Body of pancreas (tissue), 4 donors: ENCODE results near the gene IFFO2. TPM values are rescaled to one million over a fixed set of nuclear protein-coding genes. Genes with fewer than 3 reads are reported as not detected.
A peak's percentile ranks its signal among the peaks of the same experiment; 100 is the strongest.

Source experiments
- ATAC-seq: fragments of 150-250 bp; one replicate; pipeline ENCODE4 v1.9.1; 2016
- DNase-seq, 4 donors: peaks; one replicate each; pipeline ENCODE4 v3.0.0-alpha.2; 2019
- H3K27ac ChIP-seq, 4 donors: fragments of 200-600 bp; sonication (generic); 1 replicate in 3 of 4; 2 replicates in 1 of 4; pipeline versions ENCODE4 v1.5.1 to v1.6.1; 2016 to 2019; ENCODE audit warnings: mild to moderate bottlenecking in 1 of 4, mixed read lengths in 1 of 4, moderate library complexity in 1 of 4
- H3K27me3 ChIP-seq, 2 donors: fragments of 200-600 bp; sonication (generic); one replicate each; pipeline ENCODE4 v1.6.0; 2016; ENCODE audit warnings: mild to moderate bottlenecking in 1 of 2
- H3K36me3 ChIP-seq, 2 donors: fragments of 200-600 bp; sonication (generic); replicated peaks in 1 of 2; 2 replicates each; pipeline ENCODE4 v1.5.1; 2016; ENCODE audit warnings: low read depth in 2 of 2; ENCODE audit not compliant: insufficient read depth in 1 of 2
- H3K4me1 ChIP-seq: fragments of 200-600 bp; sonication (generic); one replicate; pipeline ENCODE4 v1.6.0; 2016
- H3K4me3 ChIP-seq, 2 donors: fragments of 200-600 bp; sonication (generic); 1 replicate in 1 of 2; 2 replicates in 1 of 2; pipeline ENCODE4 v1.5.1; 2016 to 2019
- H3K9me3 ChIP-seq, 3 donors: fragments of 200-600 bp; sonication (generic); 1 replicate in 2 of 3; 2 replicates in 1 of 3; pipeline ENCODE4 v1.5.1; 2016
- CTCF ChIP-seq, 7 experiments: fragments of 450-650 bp in 4 of 7; fragments of 200-600 bp in 3 of 7; sonication (generic) in 3 of 7; IDR thresholded peaks; one replicate each; pipeline ENCODE4 v1.5.1; 2016 to 2019; ENCODE audit warnings: antibody characterized with exemption in 7 of 7
- POLR2A ChIP-seq, 3 donors: fragments of 450-650 bp; IDR thresholded peaks; one replicate each; pipeline ENCODE4 v1.6.1; 2016; ENCODE audit warnings: antibody characterized with exemption in 3 of 3, mild to moderate bottlenecking in 2 of 3
- WGBS, 2 donors: methylation state at CpG; one replicate each; pipeline ENCODE4 v1.1.5; 2017; 5-methylcytosine and 5-hydroxymethylcytosine counted together
- intact Hi-C: fragments of 100-400 bp; cut with DNase I; formaldehyde crosslinking; loops from one replicate; pipeline ENCODE4 v1.15.1; 2023
- total RNA-seq, 2 donors: library from RNA; depleted of rRNA; stranded (reverse); fragments of >200 nt; gene quantifications; one replicate each; pipeline ENCODE4 v1.1.0, GENCODE V29; 2016

IFFO2 gene
- total RNA-seq, 2 donors from 2014 or later, result 23.1 to 219 TPM

GRCh38 chr1:18999359-18999758, 42.9 kb upstream of the IFFO2 start:
- ATAC-seq (peak; percentile 58), DNase-seq (peak in 3 of 4 donors; percentile 25 to 38 (median 25))
- 18% methylated on average over 2 of the region's 2 CpGs for WGBS, 2 donors
- Histone ChIP-seq H3K4me3 (no peak overlapping the region), H3K27ac (peak overlapping the region in 3 of 4 donors; percentile 53 to 65 (median 55)), H3K9me3 (no peaks in the 10 kb centered on the region), H3K4me1 (peaks cover 17% of the 10 kb centered on the region), H3K36me3 (no peaks in the 10 kb centered on the region), H3K27me3 (no peaks in the 10 kb centered on the region)
- TF ChIP-seq CTCF (IDR thresholded peaks at IDR 0.05), result no peak
- no peak for TF ChIP-seq POLR2A (IDR thresholded peaks at IDR 0.05)
- intact Hi-C loops, result no loop called here

- Histone ChIP-seq H3K27ac (peak overlapping the region in 3 of 4 donors; percentile 2 to 65 (median 55)), H3K4me1 (peaks cover 17% of the 10 kb centered on the region), H3K27me3 (no peaks in the 10 kb centered on the region), H3K9me3 (no peaks in the 10 kb centered on the region), H3K4me3 (no peak overlapping the region), H3K36me3 (no peaks in the 10 kb centered on the region)
- DNase-seq (peak in 2 of 4 donors; percentile 20 to 25), ATAC-seq (peak; percentile 67)
- TF ChIP-seq POLR2A (IDR thresholded peaks at IDR 0.05), result no peak
- no peak for TF ChIP-seq CTCF (IDR thresholded peaks at IDR 0.05)
- 84 to 85% methylated on average over 8 to 9 of the region's 9 CpGs for WGBS, 2 donors
- intact Hi-C loops, result no loop called here
Measured at GRCh38 chr1:18998016-18998724, 41.7 kb upstream of the IFFO2 start.

- Histone ChIP-seq H3K4me3 (no peak overlapping the region), H3K9me3 (no peaks in the 10 kb centered on the region), H3K36me3 (no peaks in the 10 kb centered on the region), H3K27ac (peak overlapping the region in 1 of 4 donors; percentile 37), H3K27me3 (no peaks in the 10 kb centered on the region), H3K4me1 (peaks cover 17% of the 10 kb centered on the region)
- WGBS, 2 donors, result 40 to 73% methylated on average over 1 to 5 of the region's 6 CpGs
- ATAC-seq (no peak), DNase-seq (no peak)
- TF ChIP-seq POLR2A (IDR thresholded peaks at IDR 0.05) (no peak), CTCF (IDR thresholded peaks at IDR 0.05) (no peak)
- intact Hi-C loops, result no loop called here
Measured at GRCh38 chr1:18997508-18997907, 41.0 kb upstream of the IFFO2 start.

GRCh38 chr1:18996548-18997177, 40.2 kb upstream of the IFFO2 start:
- no peak overlapping the region for H3K27ac ChIP-seq
- no peak for TF ChIP-seq POLR2A (IDR thresholded peaks at IDR 0.05)
- TF ChIP-seq CTCF (IDR thresholded peaks at IDR 0.05), result no peak
- no peaks in the 10 kb centered on the region for H3K36me3 ChIP-seq
- H3K4me3 ChIP-seq, result no peak overlapping the region
- no peaks in the 10 kb centered on the region for H3K9me3 ChIP-seq
- WGBS, 2 donors, result 81 to 82% methylated on average over 6 of the region's 6 CpGs
- no peaks in the 10 kb centered on the region for H3K27me3 ChIP-seq
- ATAC-seq (no peak), DNase-seq (no peak)
- intact Hi-C loops, result no loop called here
- H3K4me1 ChIP-seq, result peaks cover 17% of the 10 kb centered on the region
